GM18507 (cell line): Measurements from ENCODE around the gene VPS37C.
"Not testable (repeated sequence)": the region's sequence is repeated elsewhere in the genome, so short reads cannot be mapped to it uniquely, and the experiment has no call there.

Experiments
- DNase-seq: peaks from one replicate; pipeline ENCODE4 v3.0.0; 2011; ENCODE audit warnings: low read depth; ENCODE audit not compliant: insufficient read length; ENCODE audit errors: extremely low spot score
- FAIRE-seq: peaks from 2 replicates; lab custom pipeline; 2011; peaks lifted over from hg19 to GRCh38; lab: Jason Lieb, UNC

VPS37C gene

DNA sequence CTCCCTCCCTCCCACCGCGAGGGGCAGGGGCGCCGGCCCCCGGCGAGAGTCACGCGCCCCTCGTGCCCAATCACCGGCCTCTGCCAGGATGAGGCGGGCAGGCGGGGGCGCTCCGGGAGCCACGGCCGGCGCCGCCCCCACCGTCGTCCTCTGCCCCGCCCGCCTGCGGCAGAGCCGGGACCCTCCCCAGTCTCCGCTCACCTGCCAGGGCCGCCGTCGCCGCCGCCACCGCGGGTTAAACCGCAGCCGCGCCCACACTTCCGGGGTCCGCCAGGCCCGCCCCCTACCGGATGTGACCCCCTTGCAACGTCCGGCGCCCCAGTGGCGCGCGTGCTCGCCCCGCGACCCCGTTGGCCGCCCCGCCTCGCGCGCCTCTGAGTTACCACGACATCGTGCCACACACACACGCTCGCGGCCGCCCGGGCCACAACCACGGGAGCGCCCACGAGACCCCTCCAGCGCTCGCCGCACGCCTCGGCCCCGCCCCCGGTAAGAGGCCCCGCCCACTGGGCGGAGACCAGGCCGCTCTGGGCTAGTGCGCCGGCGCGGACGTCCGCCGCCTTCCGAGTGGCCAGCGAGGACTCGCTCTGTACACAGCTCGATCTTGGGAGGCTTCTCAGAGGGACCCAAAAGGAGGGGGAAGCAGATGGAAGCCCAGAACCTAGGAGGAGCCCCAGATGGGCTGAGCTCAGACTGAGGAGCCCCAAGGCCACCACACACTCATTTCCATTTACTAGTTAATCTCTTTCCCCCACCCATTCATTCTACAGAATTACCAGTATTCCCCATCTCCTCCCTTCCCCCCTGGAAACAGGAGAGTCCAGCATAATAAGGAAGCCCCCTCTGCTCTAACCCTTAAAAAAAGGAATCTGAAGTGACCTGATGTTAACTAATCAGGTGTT is at the start of gene VPS37C:
VPS37C (minus strand) TSS at position 237 of the 902 bp plus-strand sequence. CDS start 22,597 bp downstream, outside the sequence.
- DNase-seq (peak; percentile 87), FAIRE-seq (peak; percentile 85)

DNA sequence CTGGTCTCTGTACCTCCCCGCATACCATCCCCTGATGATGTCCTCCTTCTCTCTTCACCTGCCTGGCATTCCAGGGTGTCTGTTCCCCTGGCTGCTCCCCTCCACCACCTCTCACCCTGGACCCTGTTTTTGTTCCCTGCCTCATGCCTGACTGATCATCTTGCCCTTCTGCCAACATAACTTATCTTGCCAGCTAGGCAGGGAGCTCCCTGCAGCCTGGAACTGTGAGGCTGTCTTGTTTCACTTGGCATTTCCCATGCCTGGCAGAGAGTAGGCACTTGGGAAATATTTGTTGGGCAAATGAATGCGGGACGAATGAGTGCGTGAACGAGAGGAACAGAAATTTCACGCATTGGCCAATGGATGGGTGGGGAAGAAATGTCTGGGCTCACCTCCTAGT is 49.4 kb upstream of the VPS37C start:
- not testable (repeated sequence) for FAIRE-seq, DNase-seq

DNA sequence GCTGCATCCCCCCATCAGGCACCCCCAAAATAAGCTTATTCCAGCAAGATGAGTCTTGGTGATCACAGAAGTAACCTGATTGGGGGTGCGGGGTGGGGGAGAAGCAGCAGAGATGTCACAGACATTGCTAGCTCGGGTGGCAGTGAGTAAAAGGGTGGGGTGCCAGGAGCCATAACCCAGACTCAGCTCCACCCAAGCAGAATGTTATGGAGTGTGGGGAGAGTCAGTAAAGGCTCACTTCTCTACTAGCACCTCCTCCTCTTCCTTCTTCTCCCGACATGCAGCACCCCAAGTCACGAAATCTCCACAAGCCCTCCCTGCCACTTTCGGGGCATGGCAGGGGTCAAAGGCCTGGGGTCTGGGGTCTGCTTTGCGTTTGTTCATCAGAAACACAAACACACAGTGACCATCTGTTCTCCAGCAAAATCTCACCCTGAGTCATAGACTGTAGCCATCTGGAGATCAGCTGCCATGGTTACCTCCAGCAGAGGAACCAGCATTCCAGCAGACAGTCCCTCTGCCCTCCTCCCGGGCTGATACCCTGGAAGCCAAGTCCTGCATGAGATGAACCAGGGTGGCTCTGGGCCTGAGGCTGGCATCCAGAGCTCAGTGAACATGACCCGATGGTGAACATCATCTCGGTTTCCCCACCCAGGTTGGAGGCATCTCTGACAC is 46.5 kb upstream of the VPS37C start:
- FAIRE-seq, DNase-seq: not testable (repeated sequence)

DNA sequence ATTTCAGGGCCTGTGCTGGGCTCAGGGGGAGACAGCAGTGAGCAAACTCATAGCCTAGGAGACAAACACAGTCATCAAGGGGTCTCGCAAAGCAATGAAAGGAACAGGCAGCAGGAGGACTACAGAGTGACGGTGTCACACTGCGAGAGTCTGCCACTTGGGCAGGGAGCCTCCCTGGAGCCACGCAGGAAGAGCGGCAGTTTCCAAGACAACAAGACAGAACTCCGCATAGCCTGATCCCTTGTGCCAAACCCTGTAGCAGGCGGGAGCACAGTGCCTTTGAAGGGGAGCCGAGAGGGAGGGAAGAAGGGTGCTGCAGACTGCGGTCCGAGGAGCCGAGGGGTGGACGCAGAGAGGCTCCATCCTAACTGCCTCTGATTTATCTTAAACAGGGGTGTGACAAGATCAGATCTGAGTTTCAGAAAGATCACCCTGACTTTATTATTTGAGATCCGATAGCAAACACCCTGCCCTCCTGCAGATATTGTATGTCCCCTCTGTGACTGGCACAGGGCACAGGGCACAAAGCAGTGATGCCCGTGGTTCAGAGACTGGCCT is 43.4 kb upstream of the VPS37C start:
- not testable (repeated sequence) for DNase-seq, FAIRE-seq

DNA sequence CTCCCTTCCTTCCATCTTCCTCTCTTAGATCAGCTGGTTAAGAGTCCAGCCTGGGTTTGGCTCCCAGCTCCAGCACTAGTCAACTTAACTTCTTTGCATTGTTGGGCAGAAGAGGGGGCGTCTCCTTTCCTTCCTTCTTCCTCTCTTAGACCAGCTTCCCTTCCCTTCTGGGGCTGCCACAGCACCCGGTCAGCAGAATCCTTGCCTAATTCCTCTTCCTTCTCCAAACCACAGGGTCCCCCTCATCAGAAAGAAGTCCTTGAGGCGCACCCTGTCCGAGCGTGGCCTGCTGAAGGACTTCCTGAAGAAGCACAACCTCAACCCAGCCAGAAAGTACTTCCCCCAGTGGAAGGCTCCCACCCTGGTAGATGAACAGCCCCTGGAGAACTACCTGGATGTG is 42.6 kb upstream of the VPS37C start:
- DNase-seq, FAIRE-seq: not testable (repeated sequence)

DNA sequence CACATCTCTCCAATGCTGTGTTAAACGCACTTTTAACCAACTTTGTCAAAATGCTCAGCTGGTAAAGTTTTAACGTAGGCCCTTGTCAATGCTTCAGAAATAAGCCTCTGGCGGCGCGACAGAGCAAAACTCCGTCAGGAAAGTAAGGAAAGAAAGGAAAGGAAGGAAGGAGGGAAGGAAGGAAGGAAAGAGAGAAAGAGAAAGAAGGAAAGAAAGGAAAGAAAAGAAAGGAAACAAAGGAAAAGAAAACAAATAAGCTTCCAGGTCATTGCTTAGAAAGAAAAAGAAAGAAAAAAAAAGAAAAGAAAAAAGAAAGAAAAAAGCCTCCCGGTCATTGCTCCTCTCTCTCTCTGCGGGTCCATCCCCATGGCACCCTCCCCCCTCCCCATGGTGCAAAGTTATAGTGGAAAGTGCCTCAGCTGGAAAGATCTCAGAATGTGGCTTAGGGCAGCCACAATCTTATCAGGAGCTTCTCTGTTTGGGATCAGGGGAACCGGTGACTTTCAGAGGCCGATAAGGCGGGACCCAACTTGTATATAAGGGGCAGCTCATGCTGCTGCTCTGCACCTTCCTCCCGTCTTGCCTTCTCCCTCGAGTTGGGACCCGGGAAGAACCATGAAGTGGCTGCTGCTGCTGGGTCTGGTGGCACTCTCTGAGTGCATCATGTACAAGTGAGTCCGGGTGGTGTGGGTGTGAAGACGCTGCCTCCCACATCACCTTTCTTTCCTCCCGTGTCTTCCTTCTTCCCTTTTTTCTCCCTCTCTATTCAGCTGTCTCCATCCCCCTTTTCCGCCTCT is 41.9 kb upstream of the VPS37C start, which contains the start of gene PGA3:
PGA3 (plus strand) TSS at position 566 of the 797 bp plus-strand sequence; CDS start at position 616, 50 bp downstream.
- not testable (repeated sequence) for FAIRE-seq, DNase-seq

DNA sequence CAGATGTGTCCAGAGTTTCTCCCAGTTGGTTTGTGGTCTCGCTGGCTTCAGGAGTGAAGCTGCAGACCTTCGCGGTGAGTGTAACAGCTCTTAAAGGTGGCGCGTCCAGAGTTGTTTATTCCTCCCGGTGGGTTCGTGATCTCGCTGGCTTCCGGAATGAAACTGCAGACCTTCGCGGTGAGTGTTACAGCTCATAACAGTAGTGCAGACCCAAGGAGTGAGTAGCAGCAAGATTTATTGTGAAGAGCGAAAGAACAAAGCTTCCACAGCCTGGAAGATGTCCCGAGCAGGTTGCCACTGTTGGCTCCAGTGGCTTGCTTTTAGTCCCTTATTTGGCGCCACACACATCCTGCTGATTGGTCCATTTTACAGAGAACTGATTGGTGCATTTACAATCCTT is 40.2 kb upstream of the VPS37C start:
- no peak for DNase-seq
- no peak for FAIRE-seq

DNA sequence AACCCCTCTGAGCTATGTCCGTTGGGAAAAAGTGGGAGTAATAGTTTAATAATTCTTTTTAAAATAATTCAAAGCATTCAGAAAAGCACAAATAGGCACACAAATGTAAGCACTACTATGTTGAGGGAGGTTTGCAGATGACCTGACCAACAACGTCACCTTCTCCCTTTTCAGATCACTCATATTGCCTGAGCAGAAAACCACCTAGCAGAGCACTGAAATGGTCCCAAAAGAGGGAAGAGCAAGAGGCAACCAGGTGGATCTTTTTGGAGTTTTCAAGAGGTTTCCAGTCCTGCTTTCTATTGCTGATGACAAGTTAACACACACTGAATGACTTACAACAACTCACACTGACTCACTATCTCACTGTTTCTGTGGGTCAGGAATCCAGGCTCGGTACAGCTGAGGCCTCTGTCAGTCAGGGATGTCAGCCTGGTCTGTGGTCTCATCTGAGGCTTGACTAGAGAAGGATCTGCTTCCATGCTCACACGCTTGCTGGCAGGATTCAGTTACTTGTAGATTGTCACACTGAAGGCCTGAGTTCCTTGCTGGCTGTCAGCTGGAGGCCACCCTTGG is 37.8 kb upstream of the VPS37C start:
- no peak for DNase-seq
- FAIRE-seq = no peak

DNA sequence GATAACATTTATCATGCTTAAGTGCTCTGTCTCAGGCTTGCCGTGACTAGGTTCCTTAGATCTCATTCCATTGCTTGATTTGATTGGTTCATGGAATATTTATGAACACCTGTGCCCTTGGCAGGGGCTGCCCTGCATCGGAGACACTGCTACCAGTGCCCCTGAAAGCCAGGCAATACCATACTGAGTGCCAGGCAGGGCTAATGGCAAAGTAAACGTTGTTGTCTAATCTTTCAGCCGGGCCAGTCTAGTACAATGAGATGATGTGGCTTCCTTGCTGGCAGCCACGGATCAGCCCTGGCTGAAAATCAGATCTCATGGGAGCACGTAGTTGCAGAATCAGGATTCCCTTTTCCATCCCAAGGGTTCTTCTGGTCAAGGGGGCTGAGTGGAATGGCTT is 37.1 kb upstream of the VPS37C start:
- DNase-seq (no peak), FAIRE-seq (no peak)

DNA sequence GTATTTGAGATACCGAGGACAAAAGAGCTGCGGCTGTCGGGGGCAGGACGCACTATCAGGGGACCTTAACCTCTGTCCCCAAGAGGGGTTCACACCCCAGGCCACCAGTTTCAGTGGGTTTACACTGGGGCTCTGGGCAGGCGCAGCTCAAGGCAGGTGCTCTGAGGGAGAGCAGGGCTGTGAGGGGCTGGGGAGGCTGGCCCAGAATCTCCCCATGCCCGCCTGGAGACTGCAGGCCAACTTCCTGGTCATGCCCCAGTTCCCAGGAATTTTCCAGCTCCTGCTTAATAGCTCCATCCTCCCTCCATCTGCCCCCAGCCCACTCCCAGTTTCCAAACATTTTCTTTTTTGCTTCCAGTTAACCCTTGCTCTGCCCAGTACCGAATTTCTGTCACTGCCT is 34.5 kb upstream of the VPS37C start:
- DNase-seq (no peak), FAIRE-seq (no peak)

DNA sequence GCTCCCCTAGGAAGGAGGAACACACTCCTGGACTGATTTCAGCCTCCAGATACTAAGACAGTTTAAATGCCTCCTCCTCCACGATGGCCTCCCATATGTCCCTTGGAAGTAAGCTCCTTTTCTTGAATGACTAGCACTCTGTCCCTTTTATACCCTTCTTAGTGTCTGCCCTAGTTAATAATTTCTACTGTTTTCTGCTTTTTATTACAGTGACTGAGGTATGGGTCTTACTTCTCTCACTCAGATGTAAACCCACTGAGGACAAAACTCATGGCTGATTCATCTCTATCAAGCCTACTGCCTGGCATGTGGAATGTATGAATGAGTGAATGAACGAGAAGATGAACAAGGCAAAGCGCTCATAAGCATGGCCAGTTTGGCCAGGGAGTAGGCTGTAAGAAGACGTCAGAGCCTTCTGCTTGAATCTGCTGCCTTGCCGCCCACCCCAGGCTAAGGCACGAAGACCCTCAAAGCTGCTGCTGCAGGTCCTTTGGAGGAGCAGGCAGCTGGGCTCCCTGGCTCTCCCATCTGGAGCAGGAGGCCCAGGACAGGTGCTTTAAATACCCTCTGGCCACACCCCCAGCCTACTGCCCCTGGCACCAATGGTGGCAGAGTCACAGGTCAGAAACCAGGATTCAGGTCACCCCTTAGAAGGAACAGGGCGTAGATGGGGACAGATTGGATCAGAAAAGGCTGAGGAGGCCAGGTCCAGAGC is 33.9 kb upstream of the VPS37C start:
- DNase-seq = no peak
- no peak for FAIRE-seq

DNA sequence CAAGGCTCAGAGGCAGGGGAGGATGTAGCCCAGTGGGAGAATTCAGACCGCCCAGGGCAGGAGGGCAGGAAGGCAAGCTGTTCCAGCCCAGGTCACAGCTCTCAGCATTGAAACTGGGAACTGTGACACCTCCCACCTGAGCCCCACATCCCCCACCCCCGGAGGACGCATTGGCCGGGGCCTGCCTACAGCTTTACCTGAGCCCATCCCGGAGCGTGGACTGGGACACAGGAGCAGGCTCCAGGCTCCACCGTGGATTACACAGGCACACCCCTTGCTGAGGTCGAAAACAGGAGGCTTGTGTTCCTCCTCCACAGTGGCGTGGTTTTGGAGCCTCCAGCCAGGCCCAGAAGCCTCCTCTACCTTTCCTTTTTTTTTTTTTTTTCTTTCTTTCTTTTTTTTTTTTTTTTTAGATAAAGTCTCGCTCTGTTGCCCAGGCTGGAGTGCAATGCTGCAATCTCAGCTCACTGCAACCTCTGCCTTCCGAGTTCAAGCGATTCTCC is 33.0 kb upstream of the VPS37C start:
- FAIRE-seq = no peak
- no peak for DNase-seq

DNA sequence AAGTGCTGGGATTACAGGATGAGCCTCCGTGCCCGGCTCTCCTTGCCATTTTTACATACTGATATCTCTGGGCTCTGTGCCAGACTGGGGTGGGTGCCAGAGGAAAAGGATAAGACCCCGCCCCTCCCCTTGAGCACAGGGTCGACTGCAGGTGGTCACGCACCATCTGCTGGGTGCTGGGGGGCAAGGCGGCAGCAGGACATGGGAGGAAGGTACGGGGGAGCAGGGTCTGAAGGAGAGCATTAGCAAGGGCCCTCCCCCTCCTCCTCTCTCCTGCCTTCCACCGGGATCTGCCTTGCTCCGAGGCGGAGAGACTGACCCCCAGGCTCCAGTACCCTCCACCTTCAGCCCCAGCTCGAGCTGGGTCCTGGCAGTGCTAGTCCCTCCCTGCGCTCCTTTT is 32.4 kb upstream of the VPS37C start:
- FAIRE-seq (no peak), DNase-seq (no peak)

DNA sequence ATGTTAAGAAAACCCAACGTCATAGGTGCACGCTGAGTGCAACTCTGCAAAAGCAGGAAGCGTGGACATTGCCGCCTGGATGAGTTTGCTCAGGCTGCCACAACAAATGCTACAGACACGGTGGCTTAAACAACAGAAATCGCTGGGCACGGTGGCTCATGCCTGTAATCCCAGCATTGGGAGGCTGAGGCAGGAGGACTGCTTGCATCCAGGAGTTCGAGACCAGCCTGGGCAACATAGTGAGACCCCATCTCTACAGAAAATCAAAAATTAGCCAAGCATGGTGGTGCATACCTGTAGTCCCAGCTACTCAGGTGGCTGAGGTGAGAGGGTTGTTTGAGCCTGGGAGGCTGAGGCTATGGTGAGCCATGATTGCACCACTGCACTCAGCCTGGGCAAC is 28.7 kb upstream of the VPS37C start:
- FAIRE-seq (no peak), DNase-seq (no peak)

DNA sequence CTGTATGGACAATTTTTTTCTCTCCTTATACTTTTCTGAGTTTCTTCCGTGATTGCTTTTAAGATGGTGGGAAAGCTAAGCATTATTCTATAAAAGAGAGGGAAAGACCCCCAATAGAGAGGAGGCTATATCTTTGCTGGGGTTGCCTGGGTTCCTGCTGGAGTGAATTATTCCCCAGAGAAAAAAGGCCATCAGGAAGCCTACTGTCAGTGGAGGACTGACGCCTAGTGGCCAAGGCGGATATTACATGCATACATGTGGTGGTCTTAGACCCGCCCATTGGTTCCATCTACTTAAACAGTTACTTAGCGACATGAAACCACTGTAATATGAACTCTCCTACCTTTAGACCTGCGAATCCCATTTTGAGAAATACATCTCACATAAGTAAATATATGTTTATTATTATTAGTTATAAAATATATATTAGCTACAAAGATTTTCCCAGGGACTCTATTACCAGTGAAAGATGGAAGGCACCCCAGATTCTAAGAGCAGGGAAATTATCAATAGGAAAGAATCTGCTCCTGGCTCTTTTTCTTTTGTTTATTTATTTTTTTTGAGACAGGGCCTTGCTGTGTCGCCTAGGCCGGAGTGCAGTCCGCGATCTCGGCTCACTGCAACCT is 26.4 kb upstream of the VPS37C start:
- peak; percentile 77 for FAIRE-seq
- peak; percentile 56 for DNase-seq

DNA sequence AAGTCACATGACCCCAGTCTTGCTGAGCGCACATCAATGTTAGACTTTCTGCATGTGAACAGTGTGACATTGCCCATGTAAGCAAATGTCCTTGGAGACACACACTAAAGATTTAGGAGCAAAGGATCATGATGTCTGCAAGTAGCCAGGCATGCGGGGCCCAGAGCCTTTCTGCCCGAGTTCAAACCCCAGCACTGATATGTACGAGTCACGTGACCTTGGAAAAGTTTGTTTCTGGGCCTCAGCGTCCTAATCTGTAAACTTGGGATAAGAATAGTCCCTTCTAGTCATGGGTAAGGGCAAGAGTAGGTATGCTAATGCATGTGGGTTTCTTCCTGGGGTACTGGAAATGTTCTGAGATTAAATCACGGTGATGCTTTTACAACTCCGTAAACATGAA is 25.3 kb upstream of the VPS37C start:
- DNase-seq = no peak
- FAIRE-seq = no peak

DNA sequence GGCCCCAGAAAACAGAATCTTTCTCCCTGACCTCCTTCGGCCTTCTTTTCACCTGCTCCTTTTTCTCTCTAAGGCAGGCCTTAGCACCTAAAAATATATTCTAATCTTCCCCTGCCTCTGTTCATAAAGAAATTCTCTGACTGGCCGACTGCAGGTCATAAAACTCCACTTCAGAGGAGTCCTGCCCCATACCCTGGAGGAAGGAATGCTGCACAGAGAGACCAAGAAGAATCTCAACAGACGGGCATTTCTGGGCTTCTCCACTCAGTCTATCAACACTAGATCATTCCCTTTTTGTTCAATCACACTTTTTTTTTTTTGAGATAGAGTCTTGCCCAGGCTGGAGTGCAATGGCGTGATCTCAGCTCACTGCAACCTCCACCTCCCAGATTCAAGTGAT is 22.4 kb upstream of the VPS37C start:
- no peak for DNase-seq
- FAIRE-seq = no peak

DNA sequence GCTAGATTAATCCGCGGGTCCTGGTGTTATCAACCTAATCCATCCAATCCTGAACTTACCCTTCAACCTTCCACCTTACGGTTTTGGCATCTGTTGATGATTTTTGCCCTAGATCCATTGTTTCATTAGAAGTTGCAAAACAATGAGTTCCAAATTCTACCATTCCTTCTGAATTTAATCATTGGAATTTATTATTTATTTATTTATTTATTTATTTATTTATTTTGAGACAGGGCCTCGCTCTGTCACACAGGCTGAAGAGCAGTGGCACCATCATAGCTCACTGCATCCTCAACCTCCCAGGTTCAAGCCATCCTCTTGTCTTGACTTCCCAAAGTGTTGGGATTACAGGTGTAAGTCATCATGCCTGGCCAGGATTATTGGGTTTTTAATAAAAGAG is 20.3 kb upstream of the VPS37C start:
- DNase-seq (no peak), FAIRE-seq (no peak)
